HG03095 (cell line): ENCODE results near the gene COG8.
"Not testable (repeated sequence)": the region's sequence is repeated elsewhere in the genome, so short reads cannot be mapped to it uniquely, and the experiment has no call there.

Experiments used
- ATAC-seq: cut with Tn5 transposase; IDR thresholded peaks from one replicate; pipeline ENCODE4 v1.9.1; 2021; ENCODE audit warnings: moderate library complexity; ENCODE audit not compliant: unreplicated experiment

The COG8 gene

DNA sequence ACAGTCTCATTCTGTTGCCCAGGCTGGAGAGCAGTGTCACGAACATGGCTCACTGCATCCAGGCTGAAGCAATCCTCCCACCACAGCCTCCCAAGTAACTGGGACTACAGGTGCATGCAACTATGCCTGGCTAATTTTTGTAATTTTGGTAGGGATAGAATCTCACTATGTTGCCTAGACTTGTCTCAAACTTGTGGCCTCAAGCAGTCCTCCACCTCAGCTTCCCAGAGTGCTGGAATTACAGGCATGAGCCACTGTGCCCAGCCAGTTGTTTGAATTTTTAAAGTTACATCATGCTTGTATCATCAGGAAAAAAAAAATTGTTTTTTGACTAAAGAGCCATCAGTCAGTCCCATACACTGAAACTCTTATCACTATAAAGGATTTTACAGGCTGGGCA, 45.3 kb downstream of the COG8 start:
- ATAC-seq: no peak

DNA sequence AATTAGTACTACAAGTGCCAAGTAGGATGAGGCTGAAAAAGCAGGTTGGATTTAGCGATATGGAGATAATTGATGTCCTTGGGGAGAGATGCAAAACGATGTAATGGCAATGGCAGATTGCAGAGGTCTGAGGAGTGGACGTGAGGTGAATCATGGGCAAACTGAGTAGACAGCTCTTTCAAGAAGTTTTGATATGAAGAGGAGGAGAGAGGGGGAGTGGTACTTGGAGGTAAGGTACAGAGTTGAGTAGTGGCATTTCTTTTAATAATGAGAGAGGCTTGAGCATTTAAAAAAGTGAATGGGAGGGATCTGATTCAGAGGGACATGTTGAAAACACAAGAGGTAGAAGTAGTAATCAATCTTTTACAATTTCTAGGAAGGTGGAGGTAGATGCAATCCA, 46.0 kb downstream of the COG8 start:
- ATAC-seq: no peak

DNA sequence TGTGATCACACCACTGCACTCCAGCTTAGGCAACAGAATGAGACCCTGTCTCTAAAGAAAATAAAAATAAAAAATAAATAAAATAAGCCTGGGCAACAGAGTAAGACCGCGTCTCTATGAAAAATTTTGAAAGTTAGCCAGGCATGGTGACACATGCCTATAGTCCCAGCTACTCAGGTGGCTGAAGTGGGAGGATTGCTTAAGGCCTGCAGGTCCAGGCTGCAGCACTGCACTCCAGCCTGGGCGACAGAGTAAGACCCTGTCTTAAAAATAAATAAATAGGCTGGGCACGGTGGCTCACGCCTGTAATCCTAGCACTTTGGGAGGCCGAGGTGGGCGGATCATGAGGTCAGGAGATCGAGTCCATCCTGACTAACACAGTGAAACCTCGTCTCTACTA, 47.7 kb downstream of the COG8 start:
- ATAC-seq: not testable (repeated sequence)

DNA sequence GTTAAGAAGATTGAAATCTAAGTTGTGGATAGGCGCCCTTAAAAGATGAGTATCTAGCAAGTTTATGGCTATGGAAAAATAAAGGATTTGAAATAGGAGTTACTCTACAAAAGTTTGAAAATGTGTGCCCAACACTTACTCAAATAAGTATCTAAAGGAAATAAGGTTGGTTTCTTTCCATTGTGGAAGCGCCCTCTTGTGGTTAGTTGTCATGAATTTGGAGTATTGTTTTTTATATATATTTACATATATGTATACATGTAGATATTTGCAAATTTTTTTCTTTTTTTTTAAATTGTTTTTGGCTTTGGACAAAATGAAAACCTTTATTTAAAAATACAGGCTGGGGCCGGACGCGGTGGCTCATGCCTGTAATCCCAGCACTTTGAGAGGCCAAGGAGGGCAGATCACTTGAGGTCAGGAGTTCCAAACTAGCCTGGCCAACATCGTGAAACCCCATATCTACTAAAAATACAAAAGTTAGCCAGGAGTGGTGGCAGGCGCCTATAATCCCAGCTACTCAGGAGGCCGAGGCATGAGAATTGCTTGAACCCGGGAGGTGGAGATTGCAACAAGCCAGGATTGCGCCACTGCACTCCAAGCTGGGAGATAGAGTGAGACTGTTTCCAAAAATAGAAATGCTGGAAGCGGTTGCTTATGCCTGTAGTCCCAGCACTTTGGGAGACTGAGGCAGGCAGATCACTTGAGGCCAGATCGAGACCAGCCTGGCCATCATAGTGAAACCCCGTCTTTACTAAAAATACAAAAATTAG, 52.2 kb downstream of the COG8 start:
- ATAC-seq: no peak

DNA sequence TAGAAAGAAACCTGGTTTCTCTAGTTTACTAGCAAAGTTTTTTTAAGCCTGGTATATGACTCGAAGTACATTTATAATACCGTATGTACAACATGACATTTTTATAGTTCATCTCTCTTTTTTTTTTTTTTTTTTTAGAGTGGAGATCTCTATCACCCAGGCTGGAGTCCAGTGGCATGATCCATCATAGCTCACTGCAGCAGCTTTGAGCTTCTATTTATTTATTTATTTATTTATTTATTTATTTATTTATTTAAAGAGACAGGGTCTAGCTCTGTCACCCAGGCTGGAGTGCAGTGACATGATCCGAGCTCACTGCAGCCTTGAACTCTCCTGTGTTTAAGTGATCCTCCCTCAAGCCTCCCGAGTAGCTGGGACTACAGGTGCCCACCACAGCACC, 54.1 kb downstream of the COG8 start:
- ATAC-seq: no peak

DNA sequence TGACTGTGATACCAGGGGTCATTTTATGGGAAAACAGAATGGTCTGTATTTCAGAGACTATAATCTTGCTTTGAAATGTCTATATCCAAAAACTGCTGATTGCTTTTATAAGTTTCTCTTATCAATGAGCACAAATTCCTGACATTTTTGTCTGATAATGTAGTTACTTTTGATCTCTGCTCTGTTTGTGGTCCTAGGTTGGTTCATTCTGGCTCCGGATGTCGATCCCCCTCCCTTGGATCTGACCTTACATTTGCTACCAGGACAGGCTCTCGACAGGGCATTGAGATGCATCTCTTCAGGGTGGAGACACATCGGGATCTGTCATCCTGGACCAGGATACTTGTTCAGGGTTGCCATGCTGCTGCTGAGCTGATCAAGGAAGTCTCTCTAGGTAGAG, 55.5 kb downstream of the COG8 start:
- no peak for ATAC-seq

DNA sequence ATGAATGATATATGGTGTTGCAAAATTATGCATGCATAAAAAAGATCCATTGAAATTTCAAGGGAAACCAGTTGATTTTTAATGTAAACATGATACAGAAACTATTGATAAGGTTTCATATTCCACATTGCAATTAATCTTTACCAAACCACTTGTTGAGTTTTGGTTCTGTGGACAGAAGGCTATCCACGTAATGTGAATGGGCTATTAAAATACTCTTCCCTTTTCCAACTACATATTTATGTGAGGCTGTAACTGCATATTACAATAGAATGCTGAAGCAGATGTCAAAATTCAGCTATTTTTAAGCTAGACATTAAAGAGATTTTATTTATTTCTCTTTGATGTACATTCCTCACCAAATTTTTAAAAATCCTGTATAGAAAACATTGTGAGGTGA, 62.0 kb downstream of the COG8 start:
- no peak for ATAC-seq
